A673 (cell line): Measurements from ENCODE around the gene OSBP2. TPM values are rescaled to one million over a fixed set of nuclear protein-coding genes. Genes with fewer than 3 reads are reported as not detected.

Experiments
- BruUV-seq: library from RNA; stranded (reverse); fragments of 400-500 nt; replicated peaks from 2 replicates; lab custom pipeline; 2021; lab: Mats Ljungman, UMichigan
- CTCF ChIA-PET: fragments of 300-600 bp; sonication (Branson Sonifier 250); formaldehyde crosslinking; loops from one replicate; lab custom pipeline; 2022; ENCODE audit warnings: antibody characterized with exemption; lab: Charles Lee
- POLR2A ChIA-PET: fragments of 300-600 bp; sonication (Branson Sonifier 250); formaldehyde crosslinking; loops from one replicate; lab custom pipeline; 2022; ENCODE audit warnings: antibody characterized with exemption; ENCODE audit not compliant: low non-redundant PET; lab: Charles Lee
- DNase-seq: peaks from one replicate; pipeline ENCODE4 v3.0.0-alpha.2; 2015; ENCODE audit warnings: low spot score
- H3K27ac ChIP-seq: fragments of 200-600 bp; sonication (generic); 2 replicates; pipeline ENCODE4 v1.5.1; 2016; ENCODE audit warnings: mixed run types, low read depth, mild to moderate bottlenecking, mixed read lengths, antibody characterized with exemption, low read length; ENCODE audit not compliant: poor library complexity, severe bottlenecking
- H3K27me3 ChIP-seq: fragments of 200-600 bp; sonication (generic); replicated peaks from 2 replicates; pipeline ENCODE4 v1.6.1; 2017; ENCODE audit warnings: mixed run types, low read depth, mild to moderate bottlenecking, mixed read lengths, antibody characterized with exemption, low read length; ENCODE audit not compliant: insufficient read depth, poor library complexity
- H3K36me3 ChIP-seq: fragments of 200-600 bp; sonication (generic); 2 replicates; pipeline ENCODE4 v1.6.1; 2016; ENCODE audit warnings: mixed run types, mild to moderate bottlenecking, mixed read lengths, antibody characterized with exemption, low read length; ENCODE audit not compliant: insufficient read depth, poor library complexity, severe bottlenecking
- H3K4me1 ChIP-seq: fragments of 200-600 bp; sonication (generic); 2 replicates; pipeline ENCODE4 v1.6.1; 2017; ENCODE audit warnings: mixed run types, mild to moderate bottlenecking, mixed read lengths, antibody characterized with exemption, low read length; ENCODE audit not compliant: insufficient read depth, poor library complexity, severe bottlenecking
- H3K4me3 ChIP-seq: fragments of 200-600 bp; sonication (generic); 2 replicates; pipeline ENCODE4 v1.5.1; 2016; ENCODE audit warnings: low read depth, mixed run types, mild to moderate bottlenecking, mixed read lengths, low read length; ENCODE audit not compliant: poor library complexity, severe bottlenecking
- H3K9me3 ChIP-seq: fragments of 200-600 bp; sonication (generic); 2 replicates; pipeline ENCODE4 v1.6.1; 2016; ENCODE audit warnings: mixed run types, low read depth, mild to moderate bottlenecking, mixed read lengths, antibody characterized with exemption, low read length; ENCODE audit not compliant: poor library complexity, severe bottlenecking
- EZH2 ChIP-seq: fragments of 200-600 bp; sonication (generic); IDR thresholded peaks from 2 replicates; pipeline ENCODE4 v1.6.1; 2017; ENCODE audit warnings: borderline replicate concordance, low read depth, mild to moderate bottlenecking, mixed read lengths, antibody characterized with exemption, low read length; ENCODE audit not compliant: poor library complexity, severe bottlenecking
- intact Hi-C: fragments of 100-400 bp; cut with micrococcal nuclease; formaldehyde crosslinking; loops from one replicate; pipeline ENCODE4 v1.10.0; 2022; ENCODE audit not compliant: unreplicated experiment
- total RNA-seq: library from RNA; stranded (reverse); gene quantifications from 2 replicates; pipeline ENCODE4 v1.2.3, GENCODE V29; 2021
- TF ChIP-seq, protein P1 (sequence below): fragments of 300-800, 200-600 bp; sonication (generic); conservative IDR thresholded peaks from 2 replicates; pipeline ENCODE4 v1.5.1; 2017; ENCODE audit warnings: low read depth, mild to moderate bottlenecking, antibody characterized with exemption, low read length, moderate library complexity, mixed read lengths

The OSBP2 gene
- total RNA-seq, 1 experiment from 2014 or later: 1.8 TPM

DNA sequence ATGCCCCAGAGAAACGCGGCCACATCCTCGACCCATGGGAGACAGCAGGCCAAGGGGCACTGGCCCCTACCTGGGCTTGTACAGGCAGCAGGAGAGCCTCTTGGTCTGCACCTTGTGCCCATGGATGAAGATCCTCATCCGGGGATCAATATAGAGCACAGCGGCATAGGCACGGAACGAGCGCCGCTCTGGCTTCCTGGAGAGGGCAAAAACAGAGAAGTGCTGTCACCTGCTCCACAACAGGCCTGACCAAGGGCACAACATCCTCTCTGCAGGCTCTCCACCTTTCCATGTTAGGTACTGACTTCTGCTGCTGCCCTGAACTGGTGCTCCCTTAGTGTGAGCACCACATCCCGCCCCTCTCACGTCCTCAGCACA, 246.7 kb downstream of the OSBP2 start:
- Histone ChIP-seq H3K4me1 (no peaks in the 10 kb centered on the region), H3K4me3 (no peak overlapping the region), H3K36me3 (peaks cover 95% of the 10 kb centered on the region), H3K9me3 (no peaks in the 10 kb centered on the region), H3K27ac (no peak overlapping the region), H3K27me3 (no peaks in the 10 kb centered on the region)
- no TSS peak for BruUV-seq
- CTCF ChIA-PET: no interaction called here
- intact Hi-C loops: no loop called here
- no peak for DNase-seq
- POLR2A ChIA-PET: no interaction called here
- no peak for TF ChIP-seq EZH2
- TF ChIP-seq, protein P1, sequence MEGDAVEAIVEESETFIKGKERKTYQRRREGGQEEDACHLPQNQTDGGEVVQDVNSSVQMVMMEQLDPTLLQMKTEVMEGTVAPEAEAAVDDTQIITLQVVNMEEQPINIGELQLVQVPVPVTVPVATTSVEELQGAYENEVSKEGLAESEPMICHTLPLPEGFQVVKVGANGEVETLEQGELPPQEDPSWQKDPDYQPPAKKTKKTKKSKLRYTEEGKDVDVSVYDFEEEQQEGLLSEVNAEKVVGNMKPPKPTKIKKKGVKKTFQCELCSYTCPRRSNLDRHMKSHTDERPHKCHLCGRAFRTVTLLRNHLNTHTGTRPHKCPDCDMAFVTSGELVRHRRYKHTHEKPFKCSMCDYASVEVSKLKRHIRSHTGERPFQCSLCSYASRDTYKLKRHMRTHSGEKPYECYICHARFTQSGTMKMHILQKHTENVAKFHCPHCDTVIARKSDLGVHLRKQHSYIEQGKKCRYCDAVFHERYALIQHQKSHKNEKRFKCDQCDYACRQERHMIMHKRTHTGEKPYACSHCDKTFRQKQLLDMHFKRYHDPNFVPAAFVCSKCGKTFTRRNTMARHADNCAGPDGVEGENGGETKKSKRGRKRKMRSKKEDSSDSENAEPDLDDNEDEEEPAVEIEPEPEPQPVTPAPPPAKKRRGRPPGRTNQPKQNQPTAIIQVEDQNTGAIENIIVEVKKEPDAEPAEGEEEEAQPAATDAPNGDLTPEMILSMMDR: no peak

DNA sequence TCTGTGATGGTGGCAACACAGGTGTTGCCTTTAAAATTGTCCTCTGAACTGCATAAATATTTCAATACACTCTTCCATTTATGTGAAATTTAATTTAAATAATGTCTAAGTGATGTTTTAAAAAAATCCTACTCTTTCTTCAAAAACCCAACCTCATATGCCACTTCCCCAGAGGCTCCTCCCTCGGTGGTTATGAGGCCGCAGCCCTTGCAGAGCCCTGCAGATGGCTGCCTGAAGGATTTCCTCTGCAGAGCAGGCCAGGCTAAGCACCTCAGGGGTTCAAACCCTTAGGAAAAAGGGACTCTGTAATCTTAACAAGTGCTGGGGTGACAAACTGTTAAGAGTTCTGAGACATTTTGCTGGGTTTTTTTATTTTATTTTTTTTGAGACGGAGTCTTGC, 248.7 kb downstream of the OSBP2 start:
- Histone ChIP-seq H3K27me3 (no peaks in the 10 kb centered on the region), H3K9me3 (no peaks in the 10 kb centered on the region), H3K36me3 (peaks cover 76% of the 10 kb centered on the region), H3K4me3 (no peak overlapping the region), H3K4me1 (peaks cover 16% of the 10 kb centered on the region), H3K27ac (no peak overlapping the region)
- CTCF ChIA-PET: no interaction called here
- intact Hi-C loops: no loop called here
- no peak for DNase-seq
- no TSS peak for BruUV-seq
- POLR2A ChIA-PET: no interaction called here
- no peak for TF ChIP-seq EZH2
- TF ChIP-seq, protein P1: no peak

DNA sequence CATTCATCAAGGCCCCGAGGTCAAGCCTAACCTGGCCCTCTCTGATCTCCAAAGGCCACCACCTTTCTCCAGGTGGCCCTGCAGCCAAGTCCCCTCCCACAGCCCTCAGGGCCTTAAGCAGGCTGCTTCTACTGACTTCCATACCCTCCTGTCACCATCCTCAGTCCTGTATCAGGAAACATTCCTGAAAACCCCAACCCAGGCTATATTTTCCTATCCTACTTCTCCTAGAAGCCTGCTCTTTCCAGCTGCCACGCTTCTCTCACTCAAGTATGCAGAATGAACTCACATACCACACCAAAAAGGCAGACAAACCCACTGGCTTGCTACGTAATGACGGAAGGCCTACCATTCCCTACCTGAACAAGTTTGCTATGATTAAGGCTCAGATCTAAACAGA, 250.3 kb downstream of the OSBP2 start:
- no peak for DNase-seq
- TF ChIP-seq, protein P1: no peak
- no peak for TF ChIP-seq EZH2
- intact Hi-C loops: no loop called here
- Histone ChIP-seq H3K27me3 (no peaks in the 10 kb centered on the region), H3K4me3 (no peak overlapping the region), H3K9me3 (no peaks in the 10 kb centered on the region), H3K4me1 (peaks cover 17% of the 10 kb centered on the region), H3K27ac (no peak overlapping the region), H3K36me3 (peaks cover 74% of the 10 kb centered on the region)
- POLR2A ChIA-PET: no interaction called here
- BruUV-seq: no TSS peak
- CTCF ChIA-PET: no interaction called here
